ENCODE data around the gene ARIH2.

GRCh38 chr3:49034650-49035049 is 116.0 kb downstream of the ARIH2 start:
- TF ChIP-seq CTCF (conservative IDR thresholded peaks at IDR 0.05; ENCODE audit: low read depth, low read length) (no peak), EZH2 (IDR thresholded peaks at IDR 0.05; ENCODE audit: borderline replicate concordance, low read depth, low read length, poor library complexity, severe bottlenecking) (no peak)
